Cardiac septum (tissue), 1 donor: ENCODE data around the gene TSPAN15. TPM values are rescaled to one million over a fixed set of nuclear protein-coding genes. Genes with fewer than 3 reads are reported as not detected.

Experiments used
- total RNA-seq: library from RNA; stranded (reverse); fragmentation: NEBNext Ultra II Directional; extraction: Animal tissue kit (Norgen Biotek cat#: 25700); gene quantifications from one replicate; pipeline ENCODE4 v1.2.1, GENCODE V29; 2021
- donor health status: DM: no; HTN: no; CAD: no.

Gene TSPAN15
- total RNA-seq, 1 donor from 2014 or later: 6.9 TPM

Other genes starting within 250 kb of the TSPAN15 start
- not detected for gene HKDC1, start 231.1 kb upstream of the TSPAN15 start, total RNA-seq
- 315 TPM for gene HK1, start 173.0 kb upstream of the TSPAN15 start, total RNA-seq
- 0.13 TPM for gene TACR2, start 34.5 kb upstream of the TSPAN15 start, total RNA-seq
- gene NEUROG3, start 122.0 kb downstream of the TSPAN15 start, total RNA-seq: not detected
- 5.7 TPM for gene FAM241B, start 178.8 kb downstream of the TSPAN15 start, total RNA-seq